ENCODE results near the gene IGFBP4. TPM values are rescaled to one million over a fixed set of nuclear protein-coding genes. Genes with fewer than 3 reads are reported as not detected.
"Not testable (repeated sequence)": the region's sequence is repeated elsewhere in the genome, so short reads cannot be mapped to it uniquely, and the experiment has no call there.

Gene IGFBP4
- total and polyA plus RNA-seq, 4 donors = 197 to 565 (median 215) TPM

- no peak for TF ChIP-seq CTCF (IDR thresholded peaks at IDR 0.05; ENCODE audit: control extremely low read depth, extremely low read depth)
- H3K36me3 ChIP-seq (ENCODE audit: control insufficient read depth in 4 of 4, insufficient read depth in 4 of 4, low read length in 4 of 4) = peaks cover 0 to 12% (median 0%) of the 10 kb centered on the region in 4 donors
These were observed 31.4 kb upstream of the IGFBP4 start for GRCh38 chr17:40411821-40412220.

DNA sequence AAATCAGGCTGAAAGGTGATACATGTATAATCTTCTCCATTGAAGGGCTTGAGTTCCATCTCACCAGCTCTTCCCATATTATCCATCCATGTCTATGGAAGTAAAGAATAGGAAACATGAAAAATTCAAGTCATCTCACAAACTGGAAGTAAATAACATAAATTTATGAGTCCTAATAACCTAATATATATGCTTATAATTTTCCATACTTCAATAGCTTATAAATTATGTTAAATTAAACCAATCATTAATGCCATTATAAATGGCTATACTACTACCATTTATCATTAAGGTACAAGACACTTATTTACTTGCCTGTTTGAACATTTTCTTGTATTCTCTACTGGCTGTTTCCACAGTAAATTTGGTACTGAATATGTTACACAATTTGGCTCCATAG lies 30.4 kb upstream of the IGFBP4 start:
- DNase-seq = no peak
- Histone ChIP-seq H3K4me1 (ENCODE audit: control insufficient read depth in 5 of 5, insufficient read depth in 5 of 5, low read length in 5 of 5) (peaks cover 0 to 23% (median 0%) of the 10 kb centered on the region in 5 donors), H3K4me3 (no peak overlapping the region), H3K36me3 (ENCODE audit: control insufficient read depth in 4 of 4, insufficient read depth in 4 of 4, low read length in 4 of 4) (peaks cover 0 to 12% (median 0%) of the 10 kb centered on the region in 4 donors), H3K9ac (ENCODE audit: insufficient read depth in 1 of 2, low read length in 2 of 2) (no peak overlapping the region), H3K9me3 (ENCODE audit: control insufficient read depth in 4 of 4, insufficient read depth in 3 of 4, low read length in 3 of 4) (no peaks in the 10 kb centered on the region), H3K27me3 (ENCODE audit: control insufficient read depth in 3 of 3, insufficient read depth in 3 of 3, low read length in 2 of 3) (no peaks in the 10 kb centered on the region), H3K27ac (ENCODE audit: low read depth in 1 of 2, low read length in 1 of 2) (no peak overlapping the region)
- no peak for ATAC-seq (ENCODE audit: insufficient read depth, low FRiP score)
- no peak for TF ChIP-seq CTCF (IDR thresholded peaks at IDR 0.05; ENCODE audit: control extremely low read depth, extremely low read depth)

More at GRCh38 chr17:40411821-40412220, 31.4 kb upstream of the IGFBP4 start:
- no peaks in the 10 kb centered on the region for H3K27me3 ChIP-seq (ENCODE audit: control insufficient read depth in 3 of 3, insufficient read depth in 3 of 3, low read length in 2 of 3)
- WGBS, 2 donors = 95 to 97% methylated on average over 4 of the region's 4 CpGs
- no peak for DNase-seq
- H3K27ac ChIP-seq (ENCODE audit: low read depth in 1 of 2, low read length in 1 of 2) = no peak overlapping the region
- no peaks in the 10 kb centered on the region for H3K9me3 ChIP-seq (ENCODE audit: control insufficient read depth in 4 of 4, insufficient read depth in 3 of 4, low read length in 3 of 4)
- H3K4me3 ChIP-seq = no peak overlapping the region
- H3K4me1 ChIP-seq (ENCODE audit: control insufficient read depth in 5 of 5, insufficient read depth in 5 of 5, low read length in 5 of 5) = peaks cover 0 to 18% (median 0%) of the 10 kb centered on the region in 5 donors
- no peak for ATAC-seq (ENCODE audit: insufficient read depth, low FRiP score)
- no peak overlapping the region for H3K9ac ChIP-seq (ENCODE audit: insufficient read depth in 1 of 2, low read length in 2 of 2)

DNA sequence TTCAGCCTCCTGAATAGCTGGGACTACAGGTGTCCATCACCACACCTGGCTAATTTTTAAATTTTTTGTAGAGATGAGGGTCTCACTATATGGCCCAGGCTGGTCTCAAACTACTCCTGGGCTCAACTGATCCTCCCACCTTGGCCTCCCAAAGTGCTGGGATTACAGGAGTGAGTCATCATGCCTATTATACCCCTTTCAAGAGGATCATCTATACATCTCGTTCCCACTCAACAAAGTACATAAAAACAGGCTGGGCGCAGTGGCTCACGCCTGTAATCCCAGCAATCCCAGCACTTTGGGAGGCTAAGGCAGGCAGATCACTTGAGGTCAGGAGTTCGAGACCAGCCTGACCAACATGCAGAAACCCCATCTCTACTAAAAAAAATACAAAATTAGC lies 28.9 kb upstream of the IGFBP4 start:
- H3K9ac ChIP-seq (ENCODE audit: insufficient read depth in 1 of 2, low read length in 2 of 2); H3K9me3 ChIP-seq (ENCODE audit: control insufficient read depth in 4 of 4, insufficient read depth in 3 of 4, low read length in 3 of 4); H3K4me3 ChIP-seq; DNase-seq; ATAC-seq (ENCODE audit: insufficient read depth, low FRiP score); H3K27ac ChIP-seq (ENCODE audit: low read depth in 1 of 2, low read length in 1 of 2); H3K27me3 ChIP-seq (ENCODE audit: control insufficient read depth in 3 of 3, insufficient read depth in 3 of 3, low read length in 2 of 3): not testable (repeated sequence)
- Histone ChIP-seq H3K4me1 (ENCODE audit: control insufficient read depth in 5 of 5, insufficient read depth in 5 of 5, low read length in 5 of 5) (peaks cover 0 to 23% (median 0%) of the 10 kb centered on the region in 5 donors), H3K36me3 (ENCODE audit: control insufficient read depth in 4 of 4, insufficient read depth in 4 of 4, low read length in 4 of 4) (peaks cover 0 to 12% (median 0%) of the 10 kb centered on the region in 4 donors)
- 87 to 98% methylated on average over 4 of the region's 4 CpGs for WGBS, 2 donors

- WGBS, 2 donors = 44 to 59% methylated on average over 3 of the region's 3 CpGs
- Histone ChIP-seq H3K4me1 (ENCODE audit: control insufficient read depth in 5 of 5, insufficient read depth in 5 of 5, low read length in 5 of 5) (peaks cover 0 to 23% (median 0%) of the 10 kb centered on the region in 5 donors), H3K9me3 (ENCODE audit: control insufficient read depth in 4 of 4, insufficient read depth in 3 of 4, low read length in 3 of 4) (no peaks in the 10 kb centered on the region), H3K27ac (ENCODE audit: low read depth in 1 of 2, low read length in 1 of 2) (no peak overlapping the region), H3K9ac (ENCODE audit: insufficient read depth in 1 of 2, low read length in 2 of 2) (no peak overlapping the region), H3K4me3 (no peak overlapping the region), H3K27me3 (ENCODE audit: control insufficient read depth in 3 of 3, insufficient read depth in 3 of 3, low read length in 2 of 3) (no peaks in the 10 kb centered on the region), H3K36me3 (ENCODE audit: control insufficient read depth in 4 of 4, insufficient read depth in 4 of 4, low read length in 4 of 4) (peaks cover 0 to 10% (median 0%) of the 10 kb centered on the region in 4 donors)
- DNase-seq = peak in 2 of 3 donors; percentile 56 to 63
- no peak for ATAC-seq (ENCODE audit: insufficient read depth, low FRiP score)
- TF ChIP-seq CTCF (IDR thresholded peaks at IDR 0.05; ENCODE audit: control extremely low read depth, extremely low read depth) = peak; percentile 74
These were observed 27.9 kb upstream of the IGFBP4 start for GRCh38 chr17:40415390-40415789.
